OCI-M1 (cell line): ENCODE data around the gene THRB.
"Not testable (repeated sequence)": the region's sequence is repeated elsewhere in the genome, so short reads cannot be mapped to it uniquely, and the experiment has no call there.

Source experiments
- DNase-seq: peaks from one replicate; lab custom pipeline; 2025; lab: John Stamatoyannopoulos, UW

THRB gene

DNA sequence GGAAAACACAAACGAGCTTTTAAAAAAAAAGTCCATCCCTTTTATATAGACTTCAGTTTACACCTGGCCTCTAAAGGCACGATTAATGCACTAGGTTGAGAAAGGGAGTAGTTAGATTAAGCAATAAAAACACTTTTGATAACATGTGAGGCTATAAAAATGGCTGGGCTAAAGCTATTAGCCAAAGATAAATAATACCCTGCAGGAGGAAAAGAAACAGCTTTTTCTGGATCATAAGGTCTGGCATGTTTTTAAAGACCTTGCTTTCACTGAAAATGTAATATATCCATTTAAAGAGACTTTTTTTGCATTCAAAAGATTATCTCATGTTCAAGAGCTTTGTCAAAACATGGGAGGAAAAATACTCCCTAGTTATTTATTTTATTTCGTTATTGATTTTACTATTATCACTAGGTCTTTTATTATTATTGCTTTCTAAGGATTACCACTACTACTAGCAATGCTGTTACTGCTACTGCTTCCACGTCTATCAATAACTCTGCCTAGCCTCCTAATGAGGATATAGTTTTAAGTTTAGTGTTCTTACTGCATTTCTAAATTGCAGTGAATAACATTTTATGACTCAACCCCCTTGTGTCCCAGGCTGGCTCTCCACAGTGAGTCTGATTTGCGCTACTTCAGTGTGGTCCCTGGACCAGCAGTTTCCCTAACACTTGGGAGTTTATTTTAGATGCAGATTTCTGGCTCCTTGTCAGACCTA is 93.4 kb downstream of the THRB start:
- DNase-seq, result no peak

DNA sequence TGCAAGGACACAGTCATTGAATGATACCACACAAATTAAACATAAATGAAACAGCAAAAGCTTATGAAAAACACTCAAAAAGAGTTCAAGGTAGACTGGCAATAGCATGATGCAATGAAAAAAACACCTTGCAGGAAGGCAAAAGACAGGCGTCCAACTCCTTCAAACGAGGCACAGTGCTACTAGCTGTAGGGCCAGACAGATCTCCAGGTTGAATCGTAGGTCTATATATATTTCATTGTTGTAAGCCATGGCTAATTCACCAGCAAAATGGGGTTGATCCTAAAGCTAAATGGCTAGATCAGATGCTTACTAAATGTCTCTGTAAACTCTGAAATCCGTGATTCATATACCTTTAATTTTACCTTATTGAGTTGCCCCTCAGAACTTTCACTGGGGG is 94.2 kb downstream of the THRB start:
- no peak for DNase-seq

DNA sequence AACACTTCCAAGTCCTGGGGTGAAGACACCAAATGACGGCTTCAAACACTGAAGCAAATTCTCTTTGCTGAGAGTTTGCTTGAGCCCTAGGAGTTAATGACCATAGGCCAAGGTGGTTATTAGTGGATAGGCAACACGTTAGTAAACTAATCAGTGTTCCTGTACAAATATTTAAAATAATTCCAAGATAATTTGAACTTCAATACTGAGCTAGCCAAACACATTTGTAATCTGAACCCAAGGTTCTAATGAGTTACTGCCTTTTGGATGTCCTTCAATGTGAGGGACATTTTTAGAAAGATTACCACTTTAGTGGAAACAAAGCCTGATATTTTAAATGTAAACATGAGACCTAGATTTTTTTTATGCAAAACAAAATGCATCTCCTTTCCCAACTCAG is 94.6 kb downstream of the THRB start:
- DNase-seq, result no peak

DNA sequence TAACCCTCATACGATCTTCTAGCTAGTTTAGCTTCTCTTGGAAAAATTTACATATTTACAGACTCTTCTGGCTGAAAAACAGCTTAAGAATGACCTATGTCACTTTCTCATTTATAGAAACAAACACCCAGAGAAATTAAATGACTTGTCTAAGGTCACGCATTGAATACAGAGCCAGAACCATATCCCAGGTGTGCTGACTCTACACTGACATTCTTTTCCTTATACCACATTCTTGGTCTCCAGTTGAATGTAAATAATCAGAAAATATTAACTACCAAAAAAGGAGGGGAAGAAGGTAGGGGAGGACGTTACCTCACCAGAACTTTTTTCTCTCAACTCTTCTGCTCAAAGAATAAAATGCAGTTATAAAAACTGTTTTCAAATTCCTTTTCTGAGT is 95.0 kb downstream of the THRB start:
- no peak for DNase-seq

DNA sequence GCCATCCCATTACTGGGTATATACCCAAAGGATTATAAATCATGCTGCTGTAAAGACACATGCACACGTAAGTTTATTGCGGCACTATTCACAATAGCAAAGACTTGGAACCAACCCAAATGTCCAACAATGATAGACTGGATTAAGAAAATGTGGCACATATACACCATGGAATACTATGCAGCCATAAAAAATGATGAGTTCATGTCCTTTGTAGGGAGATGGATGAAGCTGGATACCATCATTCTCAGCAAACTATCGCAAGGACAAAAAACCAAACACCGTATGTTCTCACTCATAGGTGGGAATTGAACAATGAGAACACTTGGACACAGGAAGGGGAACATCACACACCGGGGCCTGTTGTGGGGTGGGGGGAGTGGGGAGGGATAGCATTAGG is 95.9 kb downstream of the THRB start:
- DNase-seq, result not testable (repeated sequence)

DNA sequence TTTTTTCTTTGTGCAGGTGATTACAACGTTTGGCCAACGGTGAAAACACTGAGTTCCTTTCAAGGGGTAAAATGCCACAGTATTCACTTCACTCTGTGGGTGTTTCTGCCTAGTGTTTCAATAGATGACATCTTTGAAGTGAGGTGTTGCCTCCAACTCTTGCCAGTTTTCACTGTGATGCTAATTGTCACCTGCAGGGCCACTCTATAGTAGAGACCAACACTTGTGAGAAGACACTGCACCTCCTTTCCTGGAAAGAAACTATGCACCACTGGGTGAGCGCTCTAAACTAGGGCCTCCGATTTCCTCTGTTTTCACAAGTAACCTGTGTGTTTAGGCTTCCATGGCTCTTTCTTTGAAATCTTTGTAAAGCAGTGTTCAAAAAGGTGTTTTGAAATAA is 98.3 kb downstream of the THRB start:
- no peak for DNase-seq

DNA sequence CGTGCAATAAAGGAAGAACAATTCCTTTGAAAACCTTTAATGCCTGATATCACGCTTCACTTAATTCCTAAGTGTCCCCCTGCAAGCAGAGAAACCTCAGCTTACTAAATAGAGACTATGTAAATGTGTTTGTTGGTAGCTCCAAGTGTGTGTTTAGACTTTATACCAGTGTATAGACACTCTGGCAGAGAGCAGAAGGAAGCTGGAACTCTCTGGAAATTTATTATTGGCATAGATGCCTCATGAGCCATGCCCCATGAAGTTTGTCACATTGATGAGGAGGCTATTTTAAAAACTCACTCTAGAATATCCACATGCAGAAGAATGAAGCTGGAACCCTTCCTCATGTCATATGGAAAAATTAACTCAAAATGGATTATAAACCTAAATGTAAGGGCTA is 99.9 kb downstream of the THRB start:
- no peak for DNase-seq

DNA sequence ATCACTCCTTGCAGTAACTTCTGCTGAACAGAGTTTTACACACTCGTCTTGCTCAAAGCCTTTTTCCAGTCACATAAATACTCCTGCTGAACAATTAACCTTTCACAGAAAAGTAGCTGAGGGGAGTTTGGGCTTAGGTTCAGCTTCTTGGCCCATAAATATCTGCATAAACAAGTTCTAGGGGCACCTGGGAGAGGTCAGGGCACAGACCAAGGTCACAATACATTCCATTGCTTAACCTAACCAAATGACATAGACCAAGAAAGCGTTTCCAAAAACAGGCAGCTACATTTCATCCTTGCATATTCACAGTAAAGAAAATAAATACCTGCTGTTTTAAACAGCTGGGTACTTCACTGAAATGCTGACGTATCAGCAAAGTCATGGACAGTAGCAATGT is 101.3 kb downstream of the THRB start:
- DNase-seq, result no peak

DNA sequence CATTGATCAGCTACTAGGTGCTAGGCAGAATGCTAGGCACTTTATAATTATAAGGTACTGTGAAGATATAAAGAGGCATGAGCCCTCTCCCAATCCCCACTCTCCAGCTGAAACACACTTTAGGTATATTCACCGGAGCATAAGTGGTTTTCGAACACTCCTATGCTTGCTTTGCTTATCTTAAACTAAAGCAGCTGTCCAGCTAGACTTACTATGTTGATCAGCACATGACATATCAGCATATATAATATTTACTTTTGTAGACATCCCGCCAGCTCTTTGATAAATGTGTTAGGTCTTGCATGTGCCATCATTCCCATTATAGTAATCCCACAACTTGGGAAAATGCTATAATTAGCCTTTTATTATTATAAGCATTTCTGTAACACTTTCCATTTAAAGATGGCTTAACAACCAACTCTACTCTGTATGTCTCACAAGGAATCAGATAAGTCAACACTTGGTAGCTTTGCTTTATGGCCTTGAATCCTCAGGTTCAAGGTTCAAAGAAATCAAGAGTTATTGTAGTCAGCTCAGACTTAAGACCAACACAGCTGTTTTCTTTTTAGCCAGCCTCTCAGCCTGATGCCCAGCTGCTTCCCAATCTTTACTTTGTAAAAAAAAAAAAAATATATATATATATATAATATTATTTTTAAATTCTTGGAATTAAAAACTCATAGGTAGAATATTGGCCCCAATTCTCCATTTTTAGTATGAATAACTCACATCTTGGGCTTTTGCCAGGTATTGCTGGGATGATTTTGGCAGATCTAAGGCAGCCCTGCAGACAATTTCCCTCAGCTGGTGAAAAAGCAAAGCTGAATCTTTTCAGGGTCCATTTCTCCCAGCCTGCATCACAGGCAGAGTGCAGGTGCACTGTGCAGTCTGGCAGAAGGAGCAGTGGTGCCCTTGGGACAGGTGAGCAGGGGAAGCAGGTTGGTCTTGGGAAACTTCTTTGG is 104.2 kb downstream of the THRB start:
- DNase-seq, result no peak

DNA sequence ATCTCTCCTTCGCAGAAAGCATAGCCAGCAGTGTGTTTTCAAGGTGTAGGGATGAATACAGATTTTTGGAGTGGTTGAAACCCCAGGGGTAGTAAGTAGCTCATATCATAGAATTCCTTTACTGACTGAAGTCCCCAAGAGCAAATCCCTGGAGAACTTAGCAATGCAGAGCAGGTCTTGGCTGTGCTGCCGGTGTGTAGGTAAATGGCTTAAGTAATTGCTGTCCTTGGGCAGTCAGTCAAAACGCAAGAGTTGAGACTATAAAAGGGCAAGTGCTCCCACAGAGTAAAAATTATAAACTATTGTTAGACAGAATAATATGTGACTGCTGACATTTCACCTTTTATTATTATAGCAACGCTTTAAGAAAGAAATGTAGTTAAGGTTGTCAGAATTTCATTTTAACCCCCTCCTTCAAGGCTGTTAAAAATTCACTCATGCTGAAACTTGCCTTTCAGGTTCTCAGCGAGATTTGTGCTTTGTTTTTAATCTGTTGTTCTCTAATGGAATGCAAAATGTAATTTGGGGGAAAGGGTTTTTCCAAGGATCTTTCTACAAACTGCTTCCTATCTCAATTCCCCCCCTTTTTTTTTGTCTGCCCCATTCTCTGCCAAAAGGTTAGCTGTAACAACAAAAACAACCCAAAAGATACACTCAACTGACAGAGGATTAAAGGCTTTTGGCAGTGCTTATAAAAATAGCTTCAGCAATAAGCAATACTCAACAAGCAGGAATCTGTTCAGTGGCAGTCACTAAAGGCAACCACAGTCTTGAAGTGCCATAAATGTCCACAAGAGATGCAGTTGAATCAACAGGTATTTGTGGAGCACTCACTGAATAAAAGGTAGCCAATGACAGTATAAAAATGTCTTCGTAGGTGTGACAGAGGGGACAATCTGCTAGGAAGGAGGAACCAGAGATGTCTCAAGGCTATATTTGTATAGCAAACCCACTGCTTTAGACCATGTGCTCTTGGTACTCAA is 105.3 kb downstream of the THRB start:
- no peak for DNase-seq

DNA sequence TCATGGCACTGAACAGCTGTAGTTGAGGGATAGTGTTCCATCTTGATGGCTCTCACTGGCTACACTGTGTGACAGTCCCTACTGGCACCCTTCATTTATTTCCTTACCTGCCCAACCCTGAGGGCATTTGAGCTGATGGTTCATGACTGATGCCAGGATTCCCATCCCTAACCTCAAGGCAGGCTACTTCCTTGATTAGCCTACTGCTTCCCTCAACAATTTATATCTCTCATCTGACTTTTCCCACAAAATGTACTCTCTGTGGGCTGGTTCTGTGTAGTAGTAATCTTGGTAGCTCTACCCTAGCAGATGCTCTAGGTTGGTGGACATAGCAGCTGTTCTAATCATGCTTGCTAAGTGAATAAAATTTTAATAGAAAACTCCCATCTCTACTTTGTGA is 106.0 kb downstream of the THRB start:
- no peak for DNase-seq

DNA sequence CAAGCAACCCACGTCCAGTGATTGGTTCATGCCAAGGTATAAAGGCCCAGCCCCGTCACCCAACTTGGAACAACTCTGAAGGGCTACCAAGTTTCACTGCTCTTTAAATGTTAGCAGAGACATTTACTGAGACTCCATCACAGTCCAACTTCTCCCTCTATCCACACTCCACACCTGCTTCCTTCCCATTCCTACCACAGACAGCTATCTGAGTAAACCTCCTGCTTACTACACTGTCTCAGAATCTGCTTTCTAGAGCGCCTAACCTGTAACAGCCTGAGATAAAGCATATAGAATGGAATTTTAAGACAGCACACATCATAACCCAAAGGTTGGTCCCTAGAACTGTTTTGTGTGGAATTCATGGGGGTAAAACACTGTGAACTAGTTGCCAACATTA is 106.5 kb downstream of the THRB start:
- DNase-seq, result no peak

DNA sequence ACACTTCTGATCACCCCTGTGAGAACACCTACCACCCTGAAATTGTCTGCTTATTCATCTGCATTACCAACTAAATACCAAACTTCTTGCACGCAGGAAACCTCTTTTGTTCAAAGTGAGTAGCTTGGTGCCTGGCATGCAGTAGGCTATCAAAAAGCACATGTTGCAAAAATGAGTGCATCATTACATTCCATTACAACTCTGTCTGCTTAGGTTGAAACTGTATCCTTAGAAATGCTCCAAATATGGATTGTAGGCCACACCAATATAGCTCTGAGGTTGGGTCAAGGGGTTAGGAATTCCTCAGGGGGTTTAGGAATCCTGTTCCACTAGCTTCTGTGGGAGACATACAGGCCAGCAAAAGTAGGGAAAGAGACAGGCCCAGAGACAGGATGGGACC is 107.2 kb downstream of the THRB start:
- no peak for DNase-seq

DNA sequence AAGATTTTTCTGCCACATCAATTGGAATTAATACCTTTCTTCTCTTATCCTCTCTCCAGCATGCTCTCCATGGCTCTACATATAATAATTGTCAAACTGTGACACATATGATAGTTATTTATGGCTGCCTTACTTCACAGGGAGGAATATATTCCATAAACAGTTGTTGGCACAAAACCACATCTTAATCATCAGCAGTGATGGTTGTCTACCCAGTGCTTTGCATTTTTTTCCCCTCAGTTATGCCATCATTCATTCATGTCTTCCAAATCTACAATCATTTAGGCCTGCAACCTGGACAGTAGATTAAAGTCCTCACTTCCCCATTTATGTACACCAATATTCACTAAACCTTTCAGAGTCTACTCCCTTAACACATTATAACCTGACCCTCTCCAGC is 107.7 kb downstream of the THRB start:
- DNase-seq, result peak; percentile 52

DNA sequence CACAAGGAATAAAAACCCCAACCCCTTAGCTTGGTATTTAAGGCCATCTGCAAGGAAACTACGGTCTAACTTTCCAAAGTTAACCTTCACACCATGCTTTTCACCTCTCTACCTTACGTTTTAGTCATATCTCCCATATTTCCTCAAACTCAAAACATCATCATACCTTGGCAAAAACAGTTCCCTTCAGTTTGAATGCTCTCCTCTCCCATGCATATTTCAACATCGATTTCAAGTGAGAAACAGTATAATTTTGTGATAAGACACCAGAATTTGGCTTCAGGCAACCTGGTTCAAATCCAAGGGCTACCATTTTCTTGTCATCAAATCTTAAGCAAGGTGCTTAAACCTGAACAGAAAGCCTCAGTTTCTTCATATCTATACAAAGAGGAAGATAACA is 108.2 kb downstream of the THRB start:
- no peak for DNase-seq

DNA sequence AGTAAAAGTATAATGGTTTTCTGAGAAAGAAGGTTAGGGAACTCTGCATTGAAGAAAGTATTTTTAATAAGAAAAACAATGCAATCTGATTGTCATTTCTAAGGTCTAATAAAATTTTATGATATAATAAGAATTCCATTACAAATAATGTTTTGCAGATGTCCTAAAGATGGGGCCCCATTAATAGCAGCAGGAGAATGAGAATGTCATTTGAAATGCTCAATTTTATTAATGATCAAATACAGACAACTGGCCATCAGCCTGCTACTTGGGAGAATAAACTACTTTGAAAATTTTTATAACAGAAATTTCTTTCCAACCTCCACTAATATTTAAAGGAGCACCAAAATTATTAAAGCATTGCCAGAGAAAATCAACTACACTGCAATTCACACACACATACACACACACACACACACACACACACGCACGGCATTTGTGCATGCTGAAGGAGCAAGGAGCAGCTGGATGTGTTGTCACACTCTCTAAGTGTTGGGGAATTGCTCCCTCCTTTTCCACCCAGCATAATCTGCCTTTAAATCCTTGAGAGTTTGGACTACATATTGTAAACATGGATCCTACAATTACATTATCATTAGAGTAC is 109.5 kb downstream of the THRB start:
- DNase-seq, result no peak

DNA sequence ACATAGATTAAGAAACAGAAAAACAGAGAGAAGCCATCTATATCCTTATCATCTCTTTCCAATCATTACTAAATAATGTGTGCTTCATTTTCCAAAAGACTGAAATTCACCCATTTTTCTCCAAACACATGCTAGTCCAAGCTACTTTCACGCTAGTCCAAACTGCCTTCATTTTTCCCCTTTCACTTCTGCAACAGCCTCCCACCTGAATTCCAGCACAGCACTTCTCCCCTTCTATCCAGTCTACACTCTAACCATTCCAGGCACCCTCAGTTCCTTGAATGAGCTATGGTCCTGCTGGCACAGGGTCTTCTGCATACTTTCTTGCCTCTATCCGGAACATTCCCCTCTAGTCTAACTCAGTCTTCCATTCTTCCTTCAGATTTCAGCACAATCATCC is 112.0 kb downstream of the THRB start:
- DNase-seq, result no peak

DNA sequence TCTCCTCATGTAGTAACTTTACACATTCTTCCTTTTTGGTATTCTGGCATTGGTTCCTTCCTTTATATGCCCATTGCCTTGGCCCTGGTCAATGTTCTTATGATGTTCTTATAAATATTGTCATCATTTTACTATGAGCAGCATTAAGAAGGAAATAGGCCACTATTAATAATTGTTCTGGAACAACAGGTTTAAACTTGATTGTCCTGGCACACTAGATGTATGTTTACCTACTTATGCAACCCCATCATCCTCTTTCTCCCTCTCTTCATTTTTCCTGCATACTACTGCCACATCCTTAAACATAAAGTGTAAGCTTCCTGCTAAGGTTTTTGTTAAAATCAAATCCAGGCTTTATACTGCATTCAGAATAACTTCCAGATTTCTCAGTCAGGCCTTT is 114.7 kb downstream of the THRB start:
- no peak for DNase-seq

DNA sequence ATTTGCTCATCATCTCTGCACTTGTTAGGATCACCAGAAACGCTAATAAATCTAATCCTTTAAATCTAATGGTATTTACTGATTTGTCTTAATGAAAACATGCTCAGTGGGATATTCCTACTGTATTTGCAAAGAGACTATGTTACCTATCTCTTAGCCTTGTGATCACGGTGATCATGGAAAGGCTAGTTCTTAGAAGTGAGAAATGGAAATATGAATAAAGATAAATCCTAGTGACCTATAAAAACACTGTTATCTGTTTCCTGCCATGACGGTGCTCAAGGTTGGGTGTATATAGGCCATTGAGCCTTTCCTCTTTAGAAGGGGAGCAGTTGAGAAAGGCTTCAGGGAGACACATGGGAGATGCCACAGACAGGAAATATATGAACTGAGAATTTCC is 116.3 kb downstream of the THRB start:
- DNase-seq, result peak; percentile 21

DNA sequence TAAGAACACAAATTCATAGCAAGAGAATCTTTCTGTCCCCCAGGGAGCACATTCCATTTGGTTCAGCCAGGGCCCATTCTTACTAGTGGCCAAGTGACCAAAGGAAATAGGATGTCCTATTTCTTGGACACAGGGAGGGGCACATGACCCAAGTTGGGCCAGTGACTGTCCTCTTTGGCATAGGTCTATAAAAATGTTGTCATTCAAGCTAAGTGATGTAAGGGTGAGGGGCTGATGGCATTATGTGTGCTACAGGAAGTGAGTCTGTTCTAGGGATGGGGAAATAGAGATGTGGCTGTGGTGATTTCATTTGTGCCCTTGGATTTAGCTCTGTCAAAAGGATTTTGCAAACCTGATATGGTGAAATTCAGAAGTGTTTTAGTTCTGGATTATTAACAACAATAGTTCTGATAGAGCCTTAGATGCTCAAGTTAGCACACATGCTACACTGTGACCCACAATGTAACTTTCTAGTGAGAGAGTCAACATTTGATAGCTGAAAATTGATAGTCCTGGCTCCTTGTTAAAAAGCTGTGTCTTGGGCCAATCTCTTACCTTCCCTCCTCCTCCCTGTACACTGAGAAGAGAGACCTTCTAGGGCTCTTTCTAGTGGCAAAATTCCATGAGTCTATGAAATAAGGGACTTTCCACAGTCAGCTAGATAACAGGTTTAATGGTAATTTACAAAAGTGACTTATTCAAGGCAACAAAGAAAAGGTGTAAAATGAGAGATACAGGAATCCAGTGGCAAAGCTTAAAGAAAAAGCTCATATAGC is 117.2 kb downstream of the THRB start:
- peak; percentile 29 for DNase-seq

DNA sequence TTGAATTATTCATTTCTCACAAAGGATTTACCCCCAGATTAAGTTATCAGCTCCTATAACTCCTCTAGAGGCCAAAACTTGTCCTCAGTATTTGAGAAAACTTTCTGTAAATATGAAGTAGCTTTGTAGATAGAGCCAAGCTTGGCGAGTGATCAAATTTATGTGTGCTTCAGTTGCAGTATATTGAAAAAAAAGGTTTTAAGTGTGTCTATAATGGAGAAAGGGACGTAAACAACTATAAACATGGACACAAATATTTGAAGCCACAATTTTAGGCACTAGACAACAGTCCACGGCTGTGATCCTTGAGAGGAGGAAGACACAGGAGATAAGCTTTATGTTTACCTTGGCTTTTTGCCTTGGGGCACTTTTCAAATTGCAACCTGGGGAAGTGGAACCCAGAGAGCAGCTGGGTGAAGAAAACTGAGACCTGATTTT is 118.7 kb downstream of the THRB start:
- peak; percentile 43 for DNase-seq
